ENCODE measurements around the gene MYB.
"Not testable (repeated sequence)": the region's sequence is repeated elsewhere in the genome, so short reads cannot be mapped to it uniquely, and the experiment has no call there.

The MYB gene

DNA sequence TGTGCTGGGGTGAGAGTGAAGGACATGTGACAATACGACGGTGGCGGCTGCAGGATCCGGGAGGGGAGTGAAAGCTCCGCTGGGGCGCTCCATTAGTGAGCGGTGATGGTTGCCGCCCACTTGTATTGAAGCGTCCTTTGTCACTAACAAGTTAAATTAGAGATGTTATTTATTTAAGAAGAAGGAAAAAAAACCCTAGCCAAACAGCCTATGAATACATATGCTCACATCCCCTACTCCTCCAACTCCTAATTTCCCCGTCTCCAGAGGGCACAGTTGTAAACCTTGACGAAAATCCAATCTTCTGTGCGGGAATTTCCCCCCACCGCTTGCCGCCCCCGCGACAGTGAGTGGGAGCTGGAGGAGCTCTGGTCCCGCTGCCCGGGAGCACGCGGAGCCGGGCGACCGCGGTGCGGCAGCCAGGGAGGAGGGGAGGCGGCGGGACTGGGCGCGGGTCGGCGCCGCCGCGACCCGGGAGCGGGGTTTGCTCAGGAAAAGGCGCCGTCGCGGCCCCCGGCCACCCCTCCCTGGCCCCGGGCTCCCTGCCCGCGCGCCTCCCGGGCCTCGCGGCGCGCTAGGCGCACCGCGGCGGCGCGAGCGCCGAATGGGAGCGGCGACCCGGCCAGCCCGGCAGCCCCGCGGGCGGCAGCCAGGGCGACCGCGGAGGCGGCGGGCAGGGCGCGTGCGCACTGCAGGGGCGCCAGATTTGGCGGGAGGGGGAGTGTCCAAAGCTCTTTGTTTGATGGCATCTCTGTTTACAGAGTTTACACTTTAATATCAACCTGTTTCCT is at the start of gene MYB:
Gene MYB (plus strand): TSS at position 767 of the 791 bp plus-strand sequence. CDS start 206 bp downstream, outside the sequence.
- peak; percentile 62 for DNase-seq (ENCODE audit: low read depth)

DNA sequence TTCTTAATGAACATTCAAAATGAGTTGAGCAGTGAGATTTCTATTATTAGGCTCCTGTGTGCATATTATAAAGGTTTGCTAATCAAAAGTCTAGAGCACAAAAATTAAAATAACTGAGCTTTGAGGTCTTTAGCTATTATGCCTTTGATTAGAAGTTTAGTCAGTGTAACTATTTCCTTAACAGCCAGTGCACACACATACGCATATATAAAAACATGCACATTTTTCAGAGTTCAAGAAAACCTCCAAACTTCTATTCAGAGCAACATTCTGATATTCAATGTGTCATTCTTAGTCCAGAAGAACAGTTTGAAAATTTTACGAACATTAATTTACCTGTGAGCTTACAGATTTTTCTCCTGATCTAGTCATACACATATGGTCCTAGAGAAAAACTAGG is 48.3 kb upstream of the MYB start:
- no peak for DNase-seq (ENCODE audit: low read depth)

DNA sequence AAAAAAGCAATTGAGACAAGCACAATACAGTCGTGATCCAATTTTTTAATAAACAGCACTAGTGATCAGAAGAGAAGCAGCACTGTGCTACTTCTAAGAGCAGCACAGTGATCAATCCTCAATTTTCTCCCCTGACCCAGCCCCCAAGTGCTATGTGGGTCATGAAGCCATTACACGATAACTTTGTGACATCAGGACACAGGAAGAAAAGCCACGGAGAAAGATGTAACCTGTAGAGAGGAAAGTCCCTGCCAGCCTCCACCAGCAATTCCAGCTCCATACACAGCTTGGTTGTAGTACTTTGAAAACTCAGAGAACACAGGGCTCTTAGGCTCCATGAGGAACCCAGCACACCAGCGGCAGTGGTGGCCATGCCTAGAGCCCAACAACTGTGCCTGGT is 45.3 kb upstream of the MYB start:
- no peak for DNase-seq (ENCODE audit: low read depth)

DNA sequence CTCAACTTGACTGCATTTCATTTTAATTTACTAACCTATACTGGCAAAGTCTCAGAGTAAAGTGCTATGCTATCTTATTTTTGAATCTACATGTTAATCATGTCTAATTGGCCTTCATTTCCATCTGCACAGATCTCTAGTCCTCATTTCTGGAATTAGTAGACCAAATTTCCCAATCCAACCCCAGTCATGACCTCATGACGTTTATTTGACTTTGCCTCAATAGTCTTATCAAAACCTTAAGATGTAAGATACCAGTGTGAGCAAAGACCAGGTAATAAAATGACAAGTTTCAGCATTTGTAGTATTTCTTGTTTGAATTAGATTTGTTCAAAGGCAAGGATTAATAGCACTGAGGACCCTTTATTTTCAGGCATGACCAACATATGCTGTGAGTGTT is 43.3 kb upstream of the MYB start:
- DNase-seq (ENCODE audit: low read depth), result no peak

DNA sequence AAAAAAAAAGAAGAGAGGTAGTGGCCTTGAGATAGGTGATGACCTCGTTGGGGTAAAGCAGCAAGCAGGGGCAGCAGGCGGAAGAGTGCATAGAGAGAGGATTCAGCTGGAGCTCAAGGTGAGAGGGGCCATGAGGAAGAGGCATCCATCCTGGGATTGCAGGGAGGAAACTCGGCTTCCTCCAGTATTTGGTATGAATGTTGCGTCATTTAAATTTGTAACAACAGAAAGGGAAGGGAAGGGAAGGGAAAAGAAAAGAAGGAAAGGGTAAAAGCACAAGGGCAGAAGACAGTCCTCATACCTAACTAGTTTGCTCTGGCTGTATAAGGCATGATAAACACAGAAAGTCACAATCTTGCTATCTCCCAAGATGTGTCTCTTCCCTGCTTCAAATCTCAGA is 39.9 kb upstream of the MYB start:
- DNase-seq (ENCODE audit: low read depth), result no peak

DNA sequence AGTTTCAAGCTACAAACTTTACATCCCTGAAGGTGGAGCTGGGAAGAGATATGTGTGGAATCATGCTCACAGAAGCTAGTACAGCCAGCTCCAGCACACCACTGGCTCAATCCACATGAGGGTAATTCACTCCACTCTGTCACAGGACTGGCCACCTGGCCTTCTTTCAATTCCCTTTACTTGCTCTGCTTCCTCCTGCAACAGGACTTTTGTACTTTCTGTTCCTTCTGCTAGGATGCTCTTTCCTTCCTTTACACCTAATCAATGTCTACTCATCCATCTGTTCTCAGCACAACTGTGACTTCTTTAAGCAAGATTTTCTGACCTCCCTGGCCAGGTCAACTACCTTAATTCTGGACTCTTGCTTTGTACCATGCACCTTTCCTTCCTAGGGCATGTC is 39.4 kb upstream of the MYB start:
- no peak for DNase-seq (ENCODE audit: low read depth)

DNA sequence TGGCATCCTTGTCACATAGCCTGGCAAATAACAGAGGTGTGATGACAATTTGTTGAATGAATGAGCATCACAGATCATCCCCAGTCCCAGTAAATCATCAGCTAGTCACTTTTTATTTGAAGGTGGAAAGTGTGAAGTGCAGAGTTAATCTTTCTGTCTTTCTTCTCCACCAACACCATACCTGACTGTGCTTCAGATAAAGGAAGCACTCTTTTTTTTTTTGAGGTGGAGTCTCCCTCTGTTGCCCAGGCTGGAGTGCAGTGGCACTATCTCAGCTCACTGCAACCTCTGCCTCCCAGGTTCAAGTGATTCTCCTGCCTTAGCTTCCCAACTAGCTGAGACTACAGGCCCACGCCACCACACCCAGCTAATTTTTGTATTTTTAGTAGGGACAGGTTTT is 38.9 kb upstream of the MYB start:
- not testable (repeated sequence) for DNase-seq (ENCODE audit: low read depth)

DNA sequence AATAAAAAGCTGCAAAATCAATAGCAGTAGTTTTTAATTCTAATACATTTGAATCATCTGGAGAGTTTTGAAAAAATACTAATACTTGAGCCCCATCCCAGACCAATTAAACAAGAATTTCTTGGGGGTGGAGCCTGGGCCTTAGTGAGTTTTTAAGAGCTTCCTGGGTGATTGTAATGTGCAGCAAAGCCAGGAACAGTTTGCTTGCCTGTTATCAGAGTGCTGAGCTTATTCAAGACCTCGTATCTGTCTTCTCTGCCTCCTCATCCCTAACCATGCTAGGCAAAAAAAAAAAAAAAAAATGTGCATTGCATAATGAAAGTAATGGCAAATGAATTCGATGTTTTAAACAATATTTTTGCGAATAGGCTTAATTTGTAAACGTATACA is 36.4 kb upstream of the MYB start:
- no peak for DNase-seq (ENCODE audit: low read depth)

DNA sequence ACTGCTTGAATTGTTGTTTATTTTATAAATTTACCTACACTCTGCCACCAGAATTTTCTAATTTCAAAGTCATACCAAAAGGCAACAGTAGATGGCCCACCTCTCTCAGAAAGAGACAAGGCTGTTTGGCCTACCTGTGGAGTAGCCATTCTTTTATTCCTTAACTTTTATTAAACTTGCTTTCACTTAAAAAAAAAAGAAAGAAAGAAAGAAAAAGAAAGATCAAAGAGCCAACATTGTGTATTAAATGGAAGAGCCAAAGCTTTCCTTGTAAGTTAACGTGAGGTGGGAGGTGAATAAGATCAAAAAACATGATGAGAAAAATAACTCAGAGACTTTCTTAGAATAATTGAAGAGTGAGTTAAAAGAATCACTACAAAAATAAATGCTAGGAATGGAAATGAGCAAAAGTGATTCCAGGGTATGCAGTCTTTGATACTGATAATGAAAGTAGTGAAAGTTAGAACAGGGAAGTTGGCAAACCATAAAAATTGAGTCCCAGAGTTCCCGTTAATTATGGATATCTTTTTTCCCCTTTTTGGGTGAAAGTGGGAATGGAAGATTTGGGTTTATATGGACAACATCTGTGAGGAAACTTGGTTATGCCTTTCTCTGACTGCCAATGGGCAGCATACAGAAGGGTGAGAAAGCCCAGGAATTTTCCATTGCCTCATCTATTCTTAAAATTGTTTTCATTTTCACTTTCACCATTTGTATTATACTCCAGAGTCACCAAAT is 35.9 kb upstream of the MYB start:
- DNase-seq (ENCODE audit: low read depth), result no peak

DNA sequence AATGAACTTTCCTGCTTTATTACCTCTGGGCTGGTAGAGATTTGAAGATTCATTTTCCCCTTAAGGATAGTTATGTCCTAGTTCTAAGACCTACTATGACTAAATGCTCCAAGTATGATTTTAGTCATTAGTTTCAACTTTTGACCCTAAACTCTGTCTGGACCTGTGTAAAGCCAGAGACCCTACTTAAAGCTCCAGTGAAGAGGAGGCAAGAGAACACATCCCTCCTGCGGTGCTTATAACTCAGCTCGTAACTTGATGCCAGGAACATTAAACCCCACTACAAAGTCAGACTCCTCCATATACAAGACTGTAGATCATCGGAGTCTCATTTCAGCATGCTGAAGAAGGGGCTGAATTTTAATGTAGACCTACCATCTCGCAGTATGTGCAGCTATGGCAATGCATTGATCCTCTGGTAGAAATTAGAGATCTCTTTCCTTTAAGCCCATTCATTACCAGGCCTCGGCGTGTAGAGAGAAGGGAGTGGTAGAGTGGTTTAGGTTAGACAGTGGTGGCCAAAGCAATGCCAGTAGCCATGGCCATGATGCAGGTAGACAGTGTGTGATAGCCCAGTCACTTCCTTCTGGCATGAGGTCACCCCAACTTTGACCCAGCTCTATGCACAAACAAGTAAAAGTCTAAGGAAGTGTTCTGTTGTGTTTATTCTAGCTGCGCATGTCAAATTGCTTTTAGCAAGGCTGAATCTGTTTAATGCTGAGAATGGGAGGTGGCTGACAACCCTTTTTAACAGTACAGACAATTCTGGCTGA is 34.8 kb upstream of the MYB start:
- no peak for DNase-seq (ENCODE audit: low read depth)

DNA sequence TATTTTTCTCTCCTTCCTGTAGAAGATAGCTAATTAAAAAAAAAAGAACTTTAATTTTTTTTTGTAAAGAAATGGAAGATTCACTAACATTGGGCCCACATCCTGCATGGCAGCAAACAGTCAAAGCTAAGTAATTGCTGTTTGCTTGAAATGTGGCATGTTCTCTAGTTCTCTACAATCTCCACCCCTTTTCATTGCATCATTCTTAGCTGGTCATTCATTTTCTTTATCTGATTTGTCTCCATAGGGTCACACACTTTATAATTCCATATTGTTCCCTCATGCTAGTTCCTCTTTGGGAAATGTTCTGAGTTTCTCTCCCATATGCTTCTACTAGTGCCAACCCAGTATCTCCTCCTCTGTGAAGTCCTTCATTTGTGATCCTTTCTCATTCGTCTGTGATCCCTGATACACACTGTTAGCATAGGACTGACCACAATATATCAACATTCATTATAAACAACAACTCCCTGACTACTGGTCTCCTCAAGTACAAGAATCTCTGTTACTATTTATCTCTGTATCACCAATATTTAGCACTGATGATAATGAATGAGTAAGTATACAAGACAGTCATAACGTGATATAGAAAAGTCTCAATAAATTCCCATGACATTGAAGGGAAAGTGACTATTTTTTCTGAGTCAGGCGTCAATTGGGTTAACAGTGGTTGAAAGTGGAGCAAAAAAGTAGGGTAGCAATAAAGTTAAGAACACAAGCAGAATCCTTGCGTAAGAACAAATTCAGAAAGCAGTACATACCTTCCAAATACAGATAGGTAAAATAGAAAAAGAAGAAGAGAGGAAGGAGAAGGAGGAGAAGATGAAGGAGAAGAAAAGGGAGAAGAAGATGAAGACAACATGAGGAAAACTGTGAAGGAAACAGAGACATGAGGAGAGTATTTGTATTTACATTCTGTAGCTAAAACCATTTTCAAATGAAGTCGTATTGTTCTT is 33.2 kb upstream of the MYB start:
- no peak for DNase-seq (ENCODE audit: low read depth)

DNA sequence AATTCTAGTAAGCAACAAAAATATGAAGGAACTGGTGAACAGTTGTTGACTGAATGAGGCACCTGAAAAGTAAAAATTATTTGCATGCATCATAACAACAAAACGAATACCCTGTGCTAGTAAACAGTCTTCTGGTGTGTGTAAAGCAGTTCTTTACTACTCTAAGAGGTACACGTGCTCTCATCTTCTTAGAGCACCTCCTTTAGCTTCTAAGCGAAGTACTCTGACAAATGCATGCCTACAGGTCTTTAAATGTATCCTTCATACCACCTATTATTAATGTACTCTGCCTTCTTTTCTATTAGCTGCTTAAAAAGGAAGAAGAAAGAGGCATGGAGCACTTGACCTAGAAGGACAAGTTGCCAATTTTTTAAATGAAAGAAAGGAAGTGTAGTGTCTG is 32.2 kb upstream of the MYB start:
- no peak for DNase-seq (ENCODE audit: low read depth)

DNA sequence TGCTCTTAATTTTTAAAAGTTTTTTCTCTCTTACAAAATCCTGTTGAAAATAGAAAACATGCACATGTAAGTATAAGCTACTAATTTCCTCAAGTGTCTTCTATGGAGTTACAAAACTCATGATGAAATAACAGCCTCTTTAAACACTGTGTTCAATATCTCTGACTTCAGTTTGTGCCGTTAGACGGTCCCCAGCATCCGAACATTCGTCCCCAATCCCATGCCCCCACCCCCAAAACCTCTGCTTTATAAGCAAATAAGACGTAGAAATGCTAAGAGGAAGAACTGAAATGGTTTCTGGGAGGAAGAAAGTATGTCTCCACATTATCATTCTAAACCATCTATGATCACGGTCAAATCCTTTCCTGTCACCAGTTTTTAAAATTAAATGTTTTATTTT is 31.7 kb upstream of the MYB start:
- no peak for DNase-seq (ENCODE audit: low read depth)

DNA sequence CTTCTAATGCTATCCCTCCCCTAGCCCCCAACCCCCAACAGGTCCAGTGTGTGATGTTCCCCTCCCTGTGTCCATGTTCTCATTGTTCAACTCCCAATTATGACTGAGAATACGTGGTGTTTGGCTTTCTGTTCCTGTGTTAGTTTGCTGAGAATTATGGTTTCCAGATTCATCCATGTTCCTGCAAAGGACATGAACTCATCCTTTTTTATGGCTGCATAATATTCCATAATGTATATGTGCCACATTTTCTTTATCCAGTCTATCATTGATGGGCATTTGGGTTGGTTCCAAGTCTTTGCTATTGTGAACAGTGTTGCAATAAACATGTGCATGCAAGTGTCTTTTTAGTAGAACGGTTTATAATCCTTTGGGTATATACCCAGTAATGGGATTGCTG is 30.6 kb upstream of the MYB start:
- DNase-seq (ENCODE audit: low read depth), result not testable (repeated sequence)

DNA sequence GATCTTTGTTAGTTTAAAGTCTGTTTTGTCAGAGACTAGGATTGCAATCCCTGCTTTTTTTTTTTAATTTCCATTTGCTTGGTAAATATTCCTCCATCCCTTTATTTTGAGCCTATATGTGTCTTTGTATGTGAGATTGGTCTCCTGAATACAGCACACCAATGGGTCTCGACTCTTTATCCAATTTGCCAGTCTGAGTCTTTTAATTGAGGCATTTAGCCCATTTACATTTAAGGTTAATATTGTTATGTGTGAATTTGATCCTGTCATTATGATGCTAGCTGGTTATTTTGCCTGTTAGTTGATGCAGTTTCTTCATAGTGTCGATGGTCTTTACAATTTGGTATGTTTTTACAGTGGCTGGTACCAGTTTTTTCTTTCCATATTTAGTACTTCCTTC is 27.0 kb upstream of the MYB start:
- DNase-seq (ENCODE audit: low read depth), result not testable (repeated sequence)

DNA sequence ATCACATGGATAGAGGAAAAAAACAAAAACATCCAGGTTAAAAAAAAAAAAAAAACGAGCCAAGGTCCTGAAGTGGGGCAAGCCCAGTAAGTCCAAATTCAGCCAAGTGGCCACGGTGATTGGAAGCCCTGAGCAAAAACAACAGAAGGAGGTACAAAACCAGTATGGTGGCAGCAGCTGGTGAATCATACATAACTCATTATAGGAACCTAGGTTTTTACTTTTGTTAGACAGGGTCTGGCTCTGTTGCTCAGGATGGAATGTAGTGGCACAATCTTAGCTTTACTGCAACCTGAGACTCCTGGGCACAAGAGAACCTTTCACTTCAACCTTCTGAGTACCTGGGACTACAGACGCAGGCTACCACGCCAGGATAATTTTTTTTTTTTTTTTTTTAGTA is 22.7 kb upstream of the MYB start:
- no peak for DNase-seq (ENCODE audit: low read depth)

DNA sequence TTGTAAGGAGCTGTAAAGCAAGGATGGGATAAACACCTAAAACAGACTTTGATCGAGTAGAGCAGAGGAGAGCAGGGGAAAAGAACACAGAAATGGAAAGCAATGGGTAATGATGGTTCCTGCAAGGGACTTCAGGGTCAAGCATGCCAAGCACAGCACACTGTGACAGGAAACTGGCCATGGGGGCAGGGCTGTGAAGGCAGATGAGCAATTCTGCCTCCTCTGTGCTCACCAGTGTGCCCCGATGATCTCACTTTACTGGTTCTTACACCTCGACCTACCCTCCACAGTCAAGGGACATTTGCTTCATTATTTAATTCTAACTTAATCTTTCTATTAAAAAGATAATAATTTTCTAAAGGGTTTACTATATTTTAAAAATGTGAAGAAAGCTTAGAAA is 21.6 kb upstream of the MYB start:
- peak; percentile 24 for DNase-seq (ENCODE audit: low read depth)

DNA sequence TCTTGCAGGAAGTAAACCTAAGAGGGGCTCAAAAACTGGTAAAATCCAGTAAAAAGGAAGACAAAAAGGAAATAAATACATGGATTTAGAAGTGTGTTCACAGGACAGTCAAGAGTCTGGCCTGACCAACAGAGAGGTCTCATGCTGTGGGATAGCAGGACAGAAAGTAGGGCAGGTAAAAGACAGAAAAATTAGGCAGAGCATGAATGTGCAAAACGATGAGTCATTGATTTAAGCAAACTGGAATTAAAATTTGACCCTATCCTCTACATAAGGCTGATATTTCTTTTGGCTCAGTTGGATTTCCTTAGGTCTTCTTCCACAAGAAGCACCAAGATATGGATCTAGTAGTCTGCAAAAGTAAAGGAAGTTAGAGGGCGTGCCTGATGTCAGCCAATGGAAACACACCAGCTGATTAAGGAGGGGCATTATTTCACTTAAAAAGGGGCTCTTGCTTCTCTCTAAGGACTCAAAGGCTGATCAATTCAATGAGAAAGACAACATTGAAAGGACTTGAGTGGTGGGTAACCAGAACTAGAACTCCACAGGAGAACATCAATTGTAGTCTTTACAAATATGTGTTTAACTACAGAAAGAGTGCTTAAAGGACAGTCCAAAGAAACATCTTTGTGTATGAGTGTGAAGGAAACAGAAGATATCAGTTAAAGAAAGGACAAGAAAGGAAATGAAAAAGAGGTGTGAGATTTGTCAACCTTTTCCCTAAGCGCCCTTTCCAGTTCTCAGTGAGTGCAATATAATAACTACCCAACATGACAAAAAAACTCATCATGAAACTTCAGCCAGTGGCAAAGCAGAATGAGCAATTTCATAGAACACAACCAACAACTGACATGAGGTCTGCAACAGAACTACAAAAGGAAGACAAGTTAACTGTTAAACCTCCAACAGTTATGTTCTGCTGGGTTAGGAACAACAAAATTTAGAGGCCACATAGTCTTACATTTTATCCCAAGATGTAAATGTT is 19.4 kb upstream of the MYB start:
- DNase-seq (ENCODE audit: low read depth), result no peak

DNA sequence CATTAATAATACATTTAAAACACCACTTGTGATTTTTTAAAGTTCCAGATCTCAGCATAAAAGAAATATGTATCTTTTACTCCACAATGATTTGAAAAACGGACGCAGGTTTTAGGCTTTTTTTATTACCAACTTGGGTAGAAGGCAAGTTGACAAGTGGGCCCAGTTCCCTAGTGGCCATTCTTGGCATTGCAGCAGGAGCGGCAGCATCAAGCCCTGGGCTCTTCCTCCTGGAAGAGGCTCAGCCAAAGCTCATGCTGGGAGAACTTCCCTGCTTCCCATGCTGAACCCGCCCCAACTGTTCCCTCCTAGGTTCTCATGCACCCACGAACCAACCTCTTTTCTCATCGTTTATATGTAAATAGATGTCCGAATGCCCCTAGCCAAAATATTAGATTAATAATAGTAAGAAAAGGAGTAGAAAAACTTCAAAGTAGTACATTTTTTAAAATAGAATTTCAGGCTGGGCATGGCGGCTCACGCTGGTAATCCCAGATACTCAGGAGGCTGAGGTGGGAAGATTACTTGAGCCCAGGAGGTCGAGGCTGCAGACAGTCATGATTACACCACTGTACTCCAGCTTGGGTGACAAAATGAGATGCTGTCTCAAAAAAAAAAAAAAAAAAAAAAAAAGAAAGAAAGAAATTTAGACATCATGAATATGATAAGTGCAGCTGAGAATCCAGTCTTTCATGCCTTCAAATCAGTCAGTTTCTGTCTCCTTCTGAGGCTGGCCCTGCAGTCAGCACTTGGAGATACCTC is 18.2 kb upstream of the MYB start:
- DNase-seq (ENCODE audit: low read depth), result peak; percentile 24

DNA sequence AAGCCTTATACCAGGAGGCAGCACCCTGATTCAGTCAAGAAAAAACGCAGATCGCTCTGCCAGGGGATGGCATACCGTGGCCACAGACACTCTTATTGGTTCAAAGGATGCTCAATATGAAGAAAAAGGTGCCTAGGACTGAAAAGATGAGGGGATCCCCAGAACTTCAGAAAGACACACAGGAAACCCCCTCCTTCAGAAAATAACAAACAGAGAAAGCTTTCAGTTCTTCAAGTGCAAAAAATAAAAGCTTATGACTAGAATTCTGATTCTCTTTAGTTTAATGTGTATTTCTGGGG is 17.7 kb upstream of the MYB start:
- DNase-seq (ENCODE audit: low read depth), result peak; percentile 15
